Stomach smooth muscle (tissue), 2 donors: ENCODE results near the gene CGNL1.

Experiments
- H3K27ac ChIP-seq: one replicate; pipeline ENCODE4 v1.7.0; 2013; ENCODE audit warnings: mild to moderate bottlenecking, low read length, inconsistent platforms
- H3K27me3 ChIP-seq, 2 donors: one replicate each; pipeline ENCODE4 v1.7.0; 2013; ENCODE audit warnings: low read length in 2 of 2; ENCODE audit not compliant: insufficient read depth in 2 of 2, control insufficient read depth in 1 of 2
- H3K36me3 ChIP-seq, 2 donors: one replicate each; pipeline ENCODE4 v1.7.0; 2013; ENCODE audit warnings: low read length in 2 of 2; ENCODE audit not compliant: control insufficient read depth in 2 of 2, insufficient read depth in 2 of 2
- H3K4me1 ChIP-seq: one replicate; pipeline ENCODE4 v1.7.0; 2013; ENCODE audit warnings: low read length; ENCODE audit not compliant: control insufficient read depth, insufficient read depth
- H3K4me3 ChIP-seq, 2 donors: one replicate each; pipeline ENCODE4 v1.7.0; 2013; ENCODE audit warnings: low read length in 2 of 2
- H3K9ac ChIP-seq, 2 donors: one replicate each; pipeline ENCODE4 v1.7.0; 2013; ENCODE audit warnings: low read length in 2 of 2, mild to moderate bottlenecking in 1 of 2
- H3K9me3 ChIP-seq, 2 donors: one replicate each; pipeline ENCODE4 v1.7.0; 2013; ENCODE audit warnings: low read length in 2 of 2; ENCODE audit not compliant: control insufficient read depth in 2 of 2
- donor health status: healthy.
- donor health status: Pancreatic carcinoma.

Gene CGNL1

DNA sequence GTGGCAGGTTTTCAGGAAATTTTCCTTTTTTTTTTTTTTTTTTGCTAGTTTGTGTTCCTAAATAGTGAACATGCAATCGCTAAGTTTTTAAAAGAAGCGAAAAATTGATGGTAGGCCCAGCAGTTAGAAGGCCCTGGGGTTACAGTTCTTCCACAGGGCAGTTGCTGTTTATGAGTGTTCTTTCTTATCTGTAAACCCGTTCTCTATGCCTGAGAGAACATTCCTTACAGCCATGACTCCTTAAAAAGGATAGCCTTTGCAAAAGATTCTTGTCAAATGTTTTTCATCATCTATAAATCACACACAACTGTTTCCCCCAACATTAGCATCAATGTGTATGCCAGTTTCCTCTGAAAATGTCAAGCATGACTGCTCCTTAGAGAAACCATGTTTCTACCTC is 191.6 kb downstream of the CGNL1 start:
- Histone ChIP-seq H3K4me3 (no peak overlapping the region), H3K9me3 (no peaks in the 10 kb centered on the region), H3K9ac (no peak overlapping the region), H3K27me3 (no peaks in the 10 kb centered on the region), H3K4me1 (peaks cover 3% of the 10 kb centered on the region), H3K36me3 (no peaks in the 10 kb centered on the region), H3K27ac (no peak overlapping the region)

- Histone ChIP-seq H3K36me3 (no peaks in the 10 kb centered on the region), H3K9me3 (no peaks in the 10 kb centered on the region), H3K4me1 (no peaks in the 10 kb centered on the region), H3K27ac (no peak overlapping the region), H3K27me3 (no peaks in the 10 kb centered on the region), H3K9ac (no peak overlapping the region), H3K4me3 (no peak overlapping the region)
Observed at GRCh38 chr15:57568299-57568698, 192.0 kb downstream of the CGNL1 start.

DNA sequence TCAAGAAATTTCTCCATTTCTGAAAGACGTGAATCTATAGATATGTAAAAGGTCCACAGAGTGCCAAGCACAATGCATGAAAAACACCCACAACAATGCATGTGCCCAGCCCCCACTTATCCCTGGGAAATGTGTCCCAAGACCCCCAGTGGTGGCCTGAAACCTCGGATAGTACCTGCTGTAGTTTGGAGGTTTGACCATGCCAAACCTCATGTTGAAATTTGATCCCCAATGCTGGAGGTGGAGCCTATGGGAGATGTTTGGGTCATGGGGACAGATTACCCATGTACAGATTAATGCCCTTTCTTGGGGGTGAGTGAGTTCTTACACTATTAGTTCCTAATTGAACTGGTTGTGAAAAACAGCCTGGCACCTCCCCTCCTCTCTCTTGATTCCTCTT is 194.0 kb downstream of the CGNL1 start:
- no peak overlapping the region for H3K27ac ChIP-seq
- H3K27me3 ChIP-seq, result no peaks in the 10 kb centered on the region
- no peak overlapping the region for H3K9ac ChIP-seq
- no peaks in the 10 kb centered on the region for H3K4me1 ChIP-seq
- H3K36me3 ChIP-seq, result no peaks in the 10 kb centered on the region
- no peaks in the 10 kb centered on the region for H3K9me3 ChIP-seq
- H3K4me3 ChIP-seq, result no peak overlapping the region

GRCh38 chr15:57570994-57571393 is 194.7 kb downstream of the CGNL1 start:
- no peaks in the 10 kb centered on the region for H3K4me1 ChIP-seq
- no peaks in the 10 kb centered on the region for H3K36me3 ChIP-seq
- H3K9ac ChIP-seq, result no peak overlapping the region
- H3K27me3 ChIP-seq, result no peaks in the 10 kb centered on the region
- H3K27ac ChIP-seq, result no peak overlapping the region
- no peaks in the 10 kb centered on the region for H3K9me3 ChIP-seq
- no peak overlapping the region for H3K4me3 ChIP-seq

DNA sequence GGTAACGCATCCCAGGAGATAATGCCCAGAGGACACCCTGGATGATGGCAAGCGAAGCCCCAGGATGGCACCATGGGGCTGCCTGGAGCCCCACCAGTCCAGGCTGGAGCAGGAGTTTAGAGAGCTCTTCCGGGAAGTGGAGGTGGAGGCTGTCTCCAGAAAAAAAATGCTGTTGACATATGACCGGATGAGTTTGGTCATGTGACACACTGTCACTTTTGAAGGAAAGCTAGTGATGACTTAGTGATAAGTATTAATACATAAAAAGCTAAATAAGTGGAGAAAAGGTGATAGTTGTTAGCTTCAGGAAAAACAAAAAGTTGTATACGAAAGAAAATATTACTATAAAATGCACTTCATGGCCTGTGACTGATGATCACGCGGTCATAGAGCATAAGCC is 195.4 kb downstream of the CGNL1 start:
- no peak overlapping the region for H3K27ac ChIP-seq
- no peak overlapping the region for H3K4me3 ChIP-seq
- no peaks in the 10 kb centered on the region for H3K36me3 ChIP-seq
- no peaks in the 10 kb centered on the region for H3K9me3 ChIP-seq
- no peaks in the 10 kb centered on the region for H3K27me3 ChIP-seq
- H3K9ac ChIP-seq, result no peak overlapping the region
- H3K4me1 ChIP-seq, result no peaks in the 10 kb centered on the region

DNA sequence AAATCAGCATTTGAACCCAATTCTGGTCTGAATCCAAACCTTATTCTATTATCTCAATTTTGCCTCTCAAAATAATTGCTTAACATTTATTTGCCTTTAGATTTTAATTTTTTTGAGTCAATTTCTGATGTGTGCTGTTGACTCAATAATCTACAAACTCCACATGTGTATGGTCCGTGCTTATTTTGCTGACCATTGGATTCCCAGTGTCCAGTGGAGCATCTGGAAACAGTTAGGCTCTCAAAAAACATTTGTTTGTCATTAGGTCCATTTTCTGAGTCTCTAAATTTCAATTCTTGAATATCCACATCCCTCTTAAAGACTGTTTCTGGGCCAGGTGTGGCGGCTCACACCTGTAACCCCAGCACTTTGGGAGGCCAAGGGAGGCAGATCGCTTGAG is 196.2 kb downstream of the CGNL1 start:
- no peaks in the 10 kb centered on the region for H3K4me1 ChIP-seq
- H3K9me3 ChIP-seq, result no peaks in the 10 kb centered on the region

GRCh38 chr15:57573151-57573550 is 196.8 kb downstream of the CGNL1 start:
- Histone ChIP-seq H3K4me1 (no peaks in the 10 kb centered on the region), H3K4me3 (no peak overlapping the region), H3K9me3 (no peaks in the 10 kb centered on the region)

More for the DNA sequence above, 196.2 kb downstream of the CGNL1 start:
- H3K9ac ChIP-seq, result no peak overlapping the region
- H3K27me3 ChIP-seq, result no peaks in the 10 kb centered on the region
- no peaks in the 10 kb centered on the region for H3K36me3 ChIP-seq
- no peak overlapping the region for H3K4me3 ChIP-seq
- no peak overlapping the region for H3K27ac ChIP-seq

DNA sequence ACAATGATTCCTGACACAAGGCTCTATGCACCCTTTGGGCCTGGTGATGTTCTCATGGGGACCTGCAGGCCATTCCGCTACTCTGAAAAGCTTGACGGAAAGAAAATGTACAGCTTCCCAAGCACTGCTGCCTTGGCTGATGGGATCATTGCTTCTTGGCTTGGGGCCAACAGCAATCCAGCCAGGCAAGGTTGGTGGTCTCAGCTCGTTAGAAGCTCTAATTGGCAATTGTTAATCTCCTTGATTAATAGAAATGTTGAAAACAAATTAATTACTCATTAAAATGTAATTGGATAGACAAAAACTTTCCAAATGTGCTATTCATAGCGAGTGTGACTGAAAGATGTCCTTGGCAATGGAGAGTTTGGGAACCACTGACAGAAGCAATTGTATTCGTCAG is 199.1 kb downstream of the CGNL1 start:
- Histone ChIP-seq H3K27me3 (peaks cover 0 to 5% of the 10 kb centered on the region in 2 donors), H3K9ac (no peak overlapping the region), H3K9me3 (no peaks in the 10 kb centered on the region), H3K36me3 (no peaks in the 10 kb centered on the region), H3K4me1 (no peaks in the 10 kb centered on the region), H3K27ac (no peak overlapping the region), H3K4me3 (no peak overlapping the region)

More at GRCh38 chr15:57573151-57573550, 196.8 kb downstream of the CGNL1 start:
- Histone ChIP-seq H3K27me3 (no peaks in the 10 kb centered on the region), H3K9ac (no peak overlapping the region), H3K27ac (no peak overlapping the region), H3K36me3 (no peaks in the 10 kb centered on the region)

- Histone ChIP-seq H3K27me3 (peaks cover 4 to 6% of the 10 kb centered on the region in 2 donors), H3K4me3 (no peak overlapping the region), H3K9me3 (peaks cover 4 to 8% of the 10 kb centered on the region in 2 donors), H3K4me1 (no peaks in the 10 kb centered on the region), H3K36me3 (no peaks in the 10 kb centered on the region), H3K27ac (no peak overlapping the region), H3K9ac (no peak overlapping the region)
Observed at GRCh38 chr15:57578288-57578900, 202.1 kb downstream of the CGNL1 start.

DNA sequence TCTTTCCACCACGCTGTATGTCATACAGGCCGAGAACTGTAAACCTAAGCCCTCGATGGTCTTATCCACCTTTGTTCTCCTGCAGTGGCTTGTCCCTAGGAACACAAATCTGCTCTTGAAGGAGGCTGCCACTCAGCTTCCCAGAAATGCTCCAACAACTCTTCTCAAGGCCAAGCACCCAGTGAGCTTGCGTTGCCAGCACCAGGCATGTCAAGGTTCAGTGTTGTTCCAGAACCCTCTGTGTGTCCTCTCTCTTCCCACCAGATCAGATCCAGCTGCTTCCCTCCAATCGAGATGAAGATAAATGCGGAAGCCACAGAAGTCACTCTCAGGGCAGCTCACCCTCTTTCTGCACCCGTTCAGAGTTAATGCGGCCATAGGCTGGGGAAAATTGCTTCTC is 204.1 kb downstream of the CGNL1 start:
- Histone ChIP-seq H3K9ac (no peak overlapping the region), H3K9me3 (peaks cover 7 to 12% of the 10 kb centered on the region in 2 donors)

GRCh38 chr15:57580866-57581265 is 204.6 kb downstream of the CGNL1 start:
- Histone ChIP-seq H3K9me3 (peaks cover 7 to 12% of the 10 kb centered on the region in 2 donors), H3K27me3 (peaks cover 4 to 6% of the 10 kb centered on the region in 2 donors), H3K9ac (no peak overlapping the region), H3K4me1 (no peaks in the 10 kb centered on the region), H3K27ac (no peak overlapping the region), H3K36me3 (no peaks in the 10 kb centered on the region), H3K4me3 (no peak overlapping the region)

More for the DNA sequence above, 204.1 kb downstream of the CGNL1 start:
- H3K4me3 ChIP-seq, result no peak overlapping the region
- H3K27ac ChIP-seq, result no peak overlapping the region
- no peaks in the 10 kb centered on the region for H3K36me3 ChIP-seq
- no peaks in the 10 kb centered on the region for H3K4me1 ChIP-seq
- peaks cover 4 to 6% of the 10 kb centered on the region in 2 donors for H3K27me3 ChIP-seq
